Endothelial cell of umbilical vein (primary cell): ENCODE results near the gene RALGPS1. TPM values are rescaled to one million over a fixed set of nuclear protein-coding genes. Genes with fewer than 3 reads are reported as not detected.

Source experiments
- BruUV-seq: library from RNA; stranded (reverse); fragments of 400-500 nt; replicated peaks from 2 replicates; lab custom pipeline; 2021; lab: Mats Ljungman, UMichigan
- CTCF ChIA-PET: fragments of 300-600, 350-600 bp; sonication (Branson Sonifier 250); formaldehyde crosslinking; loops from one replicate; lab custom pipeline; 2021; ENCODE audit warnings: antibody characterized with exemption, inconsistent platforms; lab: Charles Lee
- POLR2A ChIA-PET: fragments of 300-600, 350-600 bp; sonication (Branson Sonifier 250); formaldehyde crosslinking; loops from one replicate; lab custom pipeline; 2021; ENCODE audit warnings: antibody characterized with exemption, inconsistent platforms; lab: Charles Lee
- DNase-seq: peaks from one replicate; pipeline ENCODE4 v3.0.0-alpha.2; 2011; ENCODE audit warnings: low read depth, low spot score
- FAIRE-seq: peaks from 2 replicates; lab custom pipeline; 2011; peaks lifted over from hg19 to GRCh38; lab: Jason Lieb, UNC
- H2AFZ ChIP-seq: 2 replicates; pipeline ENCODE4 v1.6.0; 2012; ENCODE audit warnings: low read depth, low read length, control low read depth, inconsistent platforms
- H3K27ac ChIP-seq: 2 replicates; pipeline ENCODE4 v1.5.1; 2011; ENCODE audit warnings: low read depth, mild to moderate bottlenecking, control low read depth, low read length, moderate library complexity; ENCODE audit not compliant: insufficient read depth
- H3K27me3 ChIP-seq, 2 experiments: 2 replicates each; pipeline versions ENCODE4 v1.6.0 to v1.6.1; 2011; ENCODE audit warnings: low read length in 2 of 2, mixed read lengths in 1 of 2; ENCODE audit not compliant: control insufficient read depth in 2 of 2, insufficient read depth in 2 of 2
- H3K36me3 ChIP-seq, 2 experiments: 2 replicates in 1 of 2; 3 replicates in 1 of 2; pipeline ENCODE4 v1.5.1; 2011; ENCODE audit warnings: low read length in 2 of 2, mild to moderate bottlenecking in 1 of 2, moderate library complexity in 1 of 2; ENCODE audit not compliant: control insufficient read depth in 2 of 2, insufficient read depth in 2 of 2; ENCODE audit errors: extremely low read depth in 1 of 2
- H3K4me1 ChIP-seq: 3 replicates; pipeline ENCODE4 v1.5.1; 2011; ENCODE audit warnings: mild to moderate bottlenecking, low read length; ENCODE audit not compliant: control insufficient read depth, insufficient read depth; ENCODE audit errors: extremely low read depth
- H3K4me2 ChIP-seq: 2 replicates; pipeline ENCODE4 v1.6.1; 2011; ENCODE audit warnings: low read length, control low read depth, mixed read lengths; ENCODE audit not compliant: insufficient read depth
- H3K4me3 ChIP-seq, 3 experiments: fragments of 200-600 bp in 1 of 3; sonication (generic), shearing (Covaris generic) in 1 of 3; replicated peaks in 1 of 3; 2 replicates each; pipeline ENCODE4 v1.5.1; 2011 to 2016; ENCODE audit warnings: control low read depth in 3 of 3, low read length in 3 of 3, mild to moderate bottlenecking in 2 of 3, inconsistent platforms in 1 of 3, low read depth in 1 of 3, moderate library complexity in 1 of 3; ENCODE audit not compliant: insufficient read depth in 1 of 3
- H3K79me2 ChIP-seq: 2 replicates; pipeline ENCODE4 v1.6.0; 2012; ENCODE audit warnings: low read length, inconsistent platforms; ENCODE audit not compliant: control insufficient read depth, insufficient read depth
- H3K9ac ChIP-seq: replicated peaks from 2 replicates; pipeline ENCODE3; 2011; ENCODE audit warnings: low read length, control low read depth; ENCODE audit not compliant: insufficient read depth; ENCODE audit errors: extremely low read depth
- H3K9me1 ChIP-seq: replicated peaks from 3 replicates; pipeline ENCODE4 v1.6.0; 2011; ENCODE audit warnings: mild to moderate bottlenecking, low read length; ENCODE audit not compliant: control insufficient read depth, insufficient read depth; ENCODE audit errors: extremely low read depth
- H3K9me3 ChIP-seq: replicated peaks from 2 replicates; pipeline ENCODE4 v1.5.1; 2012; ENCODE audit warnings: low read length, inconsistent platforms; ENCODE audit not compliant: control insufficient read depth, insufficient read depth
- H4K20me1 ChIP-seq: replicated peaks from 2 replicates; pipeline ENCODE3; 2011; ENCODE audit warnings: mild to moderate bottlenecking, low read length; ENCODE audit not compliant: control insufficient read depth, insufficient read depth; ENCODE audit errors: extremely low read depth
- CTCF ChIP-seq, 2 donors: IDR thresholded peaks; 1 replicate in 1 of 2; 2 replicates in 1 of 2; pipeline ENCODE4 v1.5.1; 2011; ENCODE audit warnings: low read length in 2 of 2, mild to moderate bottlenecking in 2 of 2, moderate library complexity in 2 of 2, control low read depth in 1 of 2, inconsistent platforms in 1 of 2, low read depth in 1 of 2; ENCODE audit not compliant: insufficient read depth in 1 of 2; ENCODE audit errors: extremely low read depth in 1 of 2
- FOS ChIP-seq: IDR thresholded peaks from 2 replicates; pipeline ENCODE4 v1.6.1; 2011; ENCODE audit warnings: mild to moderate bottlenecking, low read length, moderate library complexity, borderline replicate concordance; ENCODE audit not compliant: insufficient read depth
- JUN ChIP-seq: IDR thresholded peaks from 2 replicates; pipeline ENCODE4 v1.6.1; 2011; ENCODE audit warnings: borderline replicate concordance, low read depth; ENCODE audit not compliant: insufficient read length, insufficient read depth
- MAX ChIP-seq: IDR thresholded peaks from 2 replicates; pipeline ENCODE4 v1.6.1; 2011; ENCODE audit not compliant: insufficient read depth, insufficient read length
- POLR2A ChIP-seq: IDR thresholded peaks from 2 replicates; pipeline ENCODE4 v1.6.1; 2012; ENCODE audit warnings: low read depth, mild to moderate bottlenecking, control low read depth, low read length
- POLR2AphosphoS5 ChIP-seq: IDR thresholded peaks from 2 replicates; pipeline ENCODE4 v1.6.1; 2012; ENCODE audit warnings: low read depth, mild to moderate bottlenecking, control low read depth, low read length, moderate library complexity; ENCODE audit not compliant: insufficient read depth
- dilution Hi-C: fragments of 300-500 bp; cut with MboI; formaldehyde crosslinking; loops from one replicate; pipeline ENCODE4 v1.15.0; 2019; ENCODE audit warnings: low sequenced_read_pairs; ENCODE audit not compliant: extremely low pct_ligation_motif_present
- intact Hi-C: fragments of 100-400 bp; cut with micrococcal nuclease; formaldehyde crosslinking; loops from one replicate; pipeline ENCODE4 v1.10.0; 2022
- polyA plus RNA-seq, 4 experiments: library from polyadenylated mRNA; depleted of rRNA in 3 of 4; stranded (reverse) in 3 of 4; unstranded in 1 of 4; fragments of >200 nt; gene quantifications; 2 replicates each; pipeline versions ENCODE4 v1.2.1 to v1.2.3, GENCODE V29; 2011 to 2012; ENCODE audit warnings: missing spikeins in 1 of 4
- total RNA-seq: library from RNA; stranded (reverse); gene quantifications from 2 replicates; pipeline ENCODE4 v1.2.3, GENCODE V29; 2021

RALGPS1 gene
- total and polyA plus RNA-seq, 2 donors (not counting 3 experiments of a cell fraction or from before 2014, with no cell fraction given) = 3.8 to 5.5 TPM

GRCh38 chr9:127203681-127204327 is 289.2 kb downstream of the RALGPS1 start:
- ChIA-PET CTCF (interaction anchor here (1.1 to 10.9 kb wide), 6 partner anchors 11 to 263 kb away, joined by 3 to 272 read pairs (median 4); partner anchors contain the start of gene ANGPTL2), POLR2A (no interaction called here)
- Histone ChIP-seq H3K9me1 (no peaks in the 10 kb centered on the region), H3K4me3 (no peak overlapping the region), H3K27ac (no peak overlapping the region), H3K27me3 (peaks cover 0 to 1% of the 10 kb centered on the region in 2 experiments), H3K4me1 (no peaks in the 10 kb centered on the region), H3K9ac (no peak overlapping the region), H3K36me3 (no peaks in the 10 kb centered on the region), H3K79me2 (no peaks in the 10 kb centered on the region), H2AFZ (no peak overlapping the region), H3K4me2 (no peak overlapping the region), H3K9me3 (no peaks in the 10 kb centered on the region), H4K20me1 (no peaks in the 10 kb centered on the region)
- DNase-seq = no peak
- intact Hi-C loops = no loop called here
- dilution Hi-C loops = no loop called here
- no TSS peak for BruUV-seq
- TF ChIP-seq CTCF (IDR thresholded peaks at IDR 0.05; ENCODE audit: extremely low read depth in 1 of 2, insufficient read depth in 1 of 2, low read depth in 1 of 2, low read length in 2 of 2) (no peak), MAX (no peak), POLR2AphosphoS5 (no peak), FOS (no peak), POLR2A (no peak), JUN (no peak)
- FAIRE-seq = no peak
